GM18873 (cell line): ENCODE results near the gene NARS2.
"Not testable (repeated sequence)": the region's sequence is repeated elsewhere in the genome, so short reads cannot be mapped to it uniquely, and the experiment has no call there.

Experiments used
- ATAC-seq: cut with Tn5 transposase; IDR thresholded peaks from one replicate; pipeline ENCODE4 v1.9.1; 2021; ENCODE audit warnings: mild to moderate bottlenecking, moderate library complexity, moderate number of reproducible peaks; ENCODE audit not compliant: unreplicated experiment, low FRiP score

Gene NARS2

GRCh38 chr11:78548911-78549590 lies 25.6 kb downstream of the NARS2 start:
- no peak for ATAC-seq

- no peak for ATAC-seq
Measured at GRCh38 chr11:78547931-78548705, 26.5 kb downstream of the NARS2 start.

GRCh38 chr11:78542007-78542406 lies 32.7 kb downstream of the NARS2 start:
- ATAC-seq: no peak

GRCh38 chr11:78541537-78541936 lies 33.1 kb downstream of the NARS2 start:
- no peak for ATAC-seq

- no peak for ATAC-seq
Measured at GRCh38 chr11:78540256-78540655, 34.4 kb downstream of the NARS2 start.

- no peak for ATAC-seq
Measured at GRCh38 chr11:78539506-78539905, 35.2 kb downstream of the NARS2 start.

GRCh38 chr11:78536933-78537332 lies 37.7 kb downstream of the NARS2 start:
- no peak for ATAC-seq

- ATAC-seq: no peak
Measured at GRCh38 chr11:78535920-78536319, 38.7 kb downstream of the NARS2 start.

GRCh38 chr11:78535027-78535426 lies 39.6 kb downstream of the NARS2 start:
- ATAC-seq: no peak

- ATAC-seq: no peak
Measured at GRCh38 chr11:78533399-78533798, 41.3 kb downstream of the NARS2 start.

- ATAC-seq: no peak
Measured at GRCh38 chr11:78532991-78533390, 41.7 kb downstream of the NARS2 start.

GRCh38 chr11:78526497-78527146 lies 48.0 kb downstream of the NARS2 start:
- ATAC-seq: no peak

GRCh38 chr11:78525720-78526119 lies 48.9 kb downstream of the NARS2 start:
- ATAC-seq: no peak

- ATAC-seq: no peak
Measured at GRCh38 chr11:78520230-78520629, 54.4 kb downstream of the NARS2 start.

- no peak for ATAC-seq
Measured at GRCh38 chr11:78516281-78516680, 58.4 kb downstream of the NARS2 start.

- no peak for ATAC-seq
Measured at GRCh38 chr11:78514922-78515502, 59.7 kb downstream of the NARS2 start.

- not testable (repeated sequence) for ATAC-seq
Measured at GRCh38 chr11:78513085-78513484, 61.6 kb downstream of the NARS2 start.

- no peak for ATAC-seq
Measured at GRCh38 chr11:78510597-78510996, 64.1 kb downstream of the NARS2 start.

- no peak for ATAC-seq
Measured at GRCh38 chr11:78510025-78510596, 64.6 kb downstream of the NARS2 start.

- ATAC-seq: no peak
Measured at GRCh38 chr11:78504708-78505107, 70.0 kb downstream of the NARS2 start.

GRCh38 chr11:78504181-78504580 lies 70.5 kb downstream of the NARS2 start:
- no peak for ATAC-seq
